B cell (primary cell): ENCODE data around the gene SLC9A3. TPM values are rescaled to one million over a fixed set of nuclear protein-coding genes. Genes with fewer than 3 reads are reported as not detected.

Experiments
- ATAC-seq: fragments of 200-7000 bp; cut with Tn5 transposase; one replicate; pipeline ENCODE4 v1.10.0; 2021; ENCODE audit warnings: low read depth, mild to moderate bottlenecking, moderate number of reproducible peaks, moderate library complexity
- CTCF ChIA-PET: fragments of 350-600 bp; sonication (Branson Sonifier 250); formaldehyde crosslinking; loops from one replicate; lab custom pipeline; 2021; ENCODE audit warnings: antibody characterized with exemption, inconsistent platforms; lab: Charles Lee
- POLR2A ChIA-PET: fragments of 350-600 bp; sonication (Branson Sonifier 250); formaldehyde crosslinking; loops from one replicate; lab custom pipeline; 2021; ENCODE audit warnings: antibody characterized with exemption; lab: Charles Lee
- DNase-seq: peaks from one replicate; pipeline ENCODE4 v3.0.0; 2013
- H2AFZ ChIP-seq: 2 replicates; pipeline ENCODE4 v1.6.1; 2012; ENCODE audit warnings: mild to moderate bottlenecking, low read depth, low read length; ENCODE audit not compliant: insufficient read depth, poor library complexity, severe bottlenecking
- H3K27ac ChIP-seq, 2 donors: 1 replicate in 1 of 2; 2 replicates in 1 of 2; pipeline ENCODE4 v1.5.1; 2012 to 2013; ENCODE audit warnings: low read length in 2 of 2, mild to moderate bottlenecking in 2 of 2, moderate library complexity in 1 of 2
- H3K27me3 ChIP-seq, 4 experiments: fragments of 200-600 bp in 1 of 4; sonication (generic) in 1 of 4; replicated peaks in 1 of 4; 1 replicate in 2 of 4; 2 replicates in 2 of 4; pipeline versions ENCODE4 v1.6.1 to v1.7.0; 2013 to 2016; ENCODE audit warnings: low read length in 3 of 4, mild to moderate bottlenecking in 2 of 4, mixed read lengths in 1 of 4, moderate library complexity in 1 of 4; ENCODE audit not compliant: insufficient read depth in 4 of 4, control insufficient read depth in 3 of 4; ENCODE audit errors: control extremely low read depth in 1 of 4
- H3K36me3 ChIP-seq, 2 experiments: replicated peaks in 1 of 2; 1 replicate in 1 of 2; 2 replicates in 1 of 2; pipeline versions ENCODE4 v1.6.1 to v1.7.1; 2013; ENCODE audit warnings: low read length in 1 of 2; ENCODE audit not compliant: insufficient read depth in 2 of 2, control insufficient read depth in 1 of 2; ENCODE audit errors: control extremely low read depth in 1 of 2, extremely low read depth in 1 of 2
- H3K4me1 ChIP-seq, 2 donors: fragments of 200-600 bp in 1 of 2; sonication (generic) in 1 of 2; 1 replicate in 1 of 2; 2 replicates in 1 of 2; pipeline versions ENCODE4 v1.5.1 to v1.6.1; 2013 to 2017; ENCODE audit warnings: low read length in 2 of 2; ENCODE audit not compliant: control insufficient read depth in 2 of 2, insufficient read depth in 2 of 2
- H3K4me2 ChIP-seq: replicated peaks from 2 replicates; pipeline ENCODE3; 2012; ENCODE audit warnings: mild to moderate bottlenecking, low read depth, low read length; ENCODE audit not compliant: poor library complexity, severe bottlenecking
- H3K4me3 ChIP-seq, 5 experiments: fragments of 200-600 bp in 1 of 5; sonication (generic) in 1 of 5; 1 replicate in 3 of 5; 2 replicates in 2 of 5; pipeline versions ENCODE4 v1.5.1 to v1.7.0; 2011 to 2016; ENCODE audit warnings: low read length in 4 of 5, mild to moderate bottlenecking in 4 of 5, low read depth in 2 of 5, control low read depth in 1 of 5, moderate library complexity in 1 of 5; ENCODE audit not compliant: insufficient read depth in 1 of 5; ENCODE audit errors: control extremely low read depth in 1 of 5, extremely low read depth in 1 of 5
- H3K79me2 ChIP-seq: fragments of 200-600 bp; sonication (generic); one replicate; pipeline ENCODE4 v1.6.0; 2016; ENCODE audit warnings: low read length; ENCODE audit not compliant: control insufficient read depth, insufficient read depth
- H3K9ac ChIP-seq: fragments of 200-600 bp; sonication (generic); 2 replicates; pipeline ENCODE4 v1.6.1; 2017; ENCODE audit warnings: mild to moderate bottlenecking, low read length, moderate library complexity
- H3K9me3 ChIP-seq, 3 donors: one replicate each; pipeline versions ENCODE4 v1.6.1 to v1.7.1; 2013; ENCODE audit warnings: low read length in 2 of 3; ENCODE audit not compliant: control insufficient read depth in 2 of 3, insufficient read depth in 1 of 3; ENCODE audit errors: control extremely low read depth in 1 of 3
- H4K20me1 ChIP-seq: 2 replicates; pipeline ENCODE4 v1.6.0; 2012; ENCODE audit warnings: mild to moderate bottlenecking, low read length; ENCODE audit not compliant: insufficient read depth, control insufficient read depth, poor library complexity, severe bottlenecking
- H3K27ac Mint-ChIP-seq: one replicate; pipeline ENCODE4 v1.8.0; 2021; ENCODE audit warnings: mixed read lengths
- H3K27me3 Mint-ChIP-seq: one replicate; pipeline ENCODE4 v1.8.0; 2021; ENCODE audit warnings: mixed read lengths
- H3K4me1 Mint-ChIP-seq: one replicate; pipeline ENCODE4 v1.8.0; 2021; ENCODE audit warnings: mixed read lengths
- H3K4me3 Mint-ChIP-seq: one replicate; pipeline ENCODE4 v1.8.0; 2021; ENCODE audit warnings: mixed read lengths
- H3K9me3 Mint-ChIP-seq: one replicate; pipeline ENCODE4 v1.8.0; 2022; ENCODE audit warnings: mixed read lengths; ENCODE audit not compliant: insufficient read depth
- EZH2 ChIP-seq: IDR thresholded peaks from 2 replicates; pipeline ENCODE4 v1.6.1; 2012; ENCODE audit warnings: borderline replicate concordance, low read depth, mild to moderate bottlenecking, moderate library complexity, low read length; ENCODE audit not compliant: insufficient read depth, poor library complexity, severe bottlenecking
- WGBS: methylation state at CpG from one replicate; pipeline ENCODE4 v1.1.5; 2013; ENCODE audit warnings: missing lambda C conversion rate; ENCODE audit not compliant: insufficient coverage; 5-methylcytosine and 5-hydroxymethylcytosine counted together
- intact Hi-C: fragments of 100-400 bp; cut with micrococcal nuclease; formaldehyde crosslinking; loops from one replicate; pipeline ENCODE4 v1.10.0; 2022
- polyA plus RNA-seq: library from polyadenylated mRNA; depleted of rRNA; stranded (reverse); fragments of >200 nt; gene quantifications from 2 replicates; pipeline ENCODE4 v1.2.3, GENCODE V29; 2012
- total RNA-seq, 2 donors: library from RNA; stranded (reverse); fragments of 120-200 nt in 1 of 2; gene quantifications; 1 replicate in 1 of 2; 2 replicates in 1 of 2; pipeline versions ENCODE4 v1.2.3 to v1.2.4, GENCODE V29; 2013 to 2022
- TF ChIP-seq, protein P1 (sequence below): fragments of 200-600 bp; IDR thresholded peaks from one replicate; pipeline ENCODE4 v1.8.0; 2022; ENCODE audit warnings: antibody characterized with exemption, mild to moderate bottlenecking

SLC9A3 gene
- total and polyA plus RNA-seq, 2 donors (not counting 1 experiment from before 2014, with no cell fraction given), result 0.84 to 2.0 TPM

DNA sequence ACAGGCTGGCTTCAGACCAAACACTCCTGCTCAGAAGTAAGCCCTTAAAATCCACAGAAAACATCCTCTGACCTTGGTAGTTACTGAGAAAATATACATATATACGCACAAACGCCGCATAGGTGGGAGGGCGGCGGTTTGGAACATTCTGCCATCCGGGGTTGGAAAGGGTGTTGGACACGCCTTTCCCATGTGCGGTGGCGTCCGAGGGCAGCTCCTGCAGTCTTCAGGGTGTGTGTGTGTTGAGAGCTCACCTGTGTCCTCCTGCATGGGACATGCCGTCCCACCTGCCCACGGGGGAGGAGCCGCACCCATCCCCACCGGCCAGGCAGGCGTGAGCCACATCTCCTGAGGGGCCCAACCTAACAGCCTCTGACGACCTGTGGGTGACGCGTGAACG is 28.2 kb downstream of the SLC9A3 start:
- intact Hi-C loops, result no loop called here
- H3K4me3 ChIP-seq, result no peak overlapping the region
- ATAC-seq, result no peak
- no peaks in the 10 kb centered on the region for H3K79me2 ChIP-seq
- ChIA-PET POLR2A (interaction anchor here (0.6 kb wide), 1 partner anchor 24 kb away, joined by 12 read pairs; no protein-coding TSS in a partner anchor), CTCF (no interaction called here)
- H3K27me3 ChIP-seq, result peaks cover 0 to 40% (median 5%) of the 10 kb centered on the region in 4 experiments
- DNase-seq, result no peak
- Mint-ChIP-seq H3K4me1 (no peaks in the 10 kb centered on the region), H3K4me3 (no peak overlapping the region), H3K9me3 (no peaks in the 10 kb centered on the region), H3K27ac (no peak overlapping the region), H3K27me3 (peaks cover 21% of the 10 kb centered on the region)
- no peak overlapping the region for H3K9ac ChIP-seq
- no peak overlapping the region for H3K27ac ChIP-seq
- no peak overlapping the region for H2AFZ ChIP-seq
- peaks cover 0 to 12% (median 0%) of the 10 kb centered on the region in 3 donors for H3K9me3 ChIP-seq
- TF ChIP-seq, protein P1, sequence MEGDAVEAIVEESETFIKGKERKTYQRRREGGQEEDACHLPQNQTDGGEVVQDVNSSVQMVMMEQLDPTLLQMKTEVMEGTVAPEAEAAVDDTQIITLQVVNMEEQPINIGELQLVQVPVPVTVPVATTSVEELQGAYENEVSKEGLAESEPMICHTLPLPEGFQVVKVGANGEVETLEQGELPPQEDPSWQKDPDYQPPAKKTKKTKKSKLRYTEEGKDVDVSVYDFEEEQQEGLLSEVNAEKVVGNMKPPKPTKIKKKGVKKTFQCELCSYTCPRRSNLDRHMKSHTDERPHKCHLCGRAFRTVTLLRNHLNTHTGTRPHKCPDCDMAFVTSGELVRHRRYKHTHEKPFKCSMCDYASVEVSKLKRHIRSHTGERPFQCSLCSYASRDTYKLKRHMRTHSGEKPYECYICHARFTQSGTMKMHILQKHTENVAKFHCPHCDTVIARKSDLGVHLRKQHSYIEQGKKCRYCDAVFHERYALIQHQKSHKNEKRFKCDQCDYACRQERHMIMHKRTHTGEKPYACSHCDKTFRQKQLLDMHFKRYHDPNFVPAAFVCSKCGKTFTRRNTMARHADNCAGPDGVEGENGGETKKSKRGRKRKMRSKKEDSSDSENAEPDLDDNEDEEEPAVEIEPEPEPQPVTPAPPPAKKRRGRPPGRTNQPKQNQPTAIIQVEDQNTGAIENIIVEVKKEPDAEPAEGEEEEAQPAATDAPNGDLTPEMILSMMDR, result no peak
- TF ChIP-seq EZH2, result no peak
- WGBS, result 74% methylated on average over 18 of the region's 19 CpGs
- H3K4me1 ChIP-seq, result no peaks in the 10 kb centered on the region
- H3K36me3 ChIP-seq, result no peaks in the 10 kb centered on the region
- no peak overlapping the region for H3K4me2 ChIP-seq
- no peaks in the 10 kb centered on the region for H4K20me1 ChIP-seq

DNA sequence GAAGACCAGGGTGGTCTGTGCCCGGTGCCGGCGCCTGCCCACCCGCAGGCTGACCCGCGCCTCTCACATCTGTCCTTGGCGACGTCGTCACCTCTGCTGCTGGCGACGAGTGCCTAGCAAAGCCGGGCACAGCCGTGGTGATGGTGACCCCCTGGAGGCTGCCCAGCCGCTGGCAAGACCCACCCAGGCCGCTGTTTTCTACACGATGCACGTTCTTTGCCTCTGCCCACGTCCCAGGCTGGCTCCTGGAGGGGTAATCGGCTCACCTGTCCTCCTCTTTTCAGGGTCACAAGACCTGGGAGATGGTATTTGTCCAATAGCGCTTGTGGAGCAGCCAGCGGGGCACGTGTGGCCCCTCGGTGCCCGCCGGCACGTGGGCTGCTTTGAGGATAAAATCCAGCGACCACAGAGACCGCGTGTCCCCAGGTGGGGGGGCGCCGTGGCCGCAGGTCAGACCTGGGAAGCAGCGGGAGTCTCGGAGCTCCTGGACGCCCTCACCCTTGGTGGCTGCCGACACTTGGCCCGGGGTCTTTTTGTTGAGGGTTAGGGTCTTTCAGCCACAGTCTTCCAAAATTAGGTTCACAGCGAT is 29.5 kb downstream of the SLC9A3 start:
- no peak overlapping the region for H2AFZ ChIP-seq
- Mint-ChIP-seq H3K4me3 (no peak overlapping the region), H3K4me1 (no peaks in the 10 kb centered on the region), H3K9me3 (no peaks in the 10 kb centered on the region), H3K27ac (no peak overlapping the region), H3K27me3 (peaks cover 17% of the 10 kb centered on the region)
- H3K4me3 ChIP-seq, result no peak overlapping the region
- DNase-seq (no peak), ATAC-seq (no peak)
- no peaks in the 10 kb centered on the region for H3K36me3 ChIP-seq
- H3K9ac ChIP-seq, result no peak overlapping the region
- no peaks in the 10 kb centered on the region for H4K20me1 ChIP-seq
- H3K27me3 ChIP-seq, result peaks cover 0 to 28% (median 2%) of the 10 kb centered on the region in 4 experiments
- H3K27ac ChIP-seq, result no peak overlapping the region
- WGBS, result 89% methylated on average over 37 of the region's 38 CpGs
- intact Hi-C loops, result no loop called here
- no peaks in the 10 kb centered on the region for H3K79me2 ChIP-seq
- peaks cover 0 to 10% (median 0%) of the 10 kb centered on the region in 3 donors for H3K9me3 ChIP-seq
- CTCF ChIA-PET, result no interaction called here
- POLR2A ChIA-PET, result no interaction called here
- no peak for TF ChIP-seq EZH2
- TF ChIP-seq, protein P1, result no peak
- H3K4me2 ChIP-seq, result no peak overlapping the region
- H3K4me1 ChIP-seq, result no peaks in the 10 kb centered on the region
